ENCODE results near the gene OR1E2.
"Not testable (repeated sequence)": the region's sequence is repeated elsewhere in the genome, so short reads cannot be mapped to it uniquely, and the experiment has no call there.

Gene OR1E2

DNA sequence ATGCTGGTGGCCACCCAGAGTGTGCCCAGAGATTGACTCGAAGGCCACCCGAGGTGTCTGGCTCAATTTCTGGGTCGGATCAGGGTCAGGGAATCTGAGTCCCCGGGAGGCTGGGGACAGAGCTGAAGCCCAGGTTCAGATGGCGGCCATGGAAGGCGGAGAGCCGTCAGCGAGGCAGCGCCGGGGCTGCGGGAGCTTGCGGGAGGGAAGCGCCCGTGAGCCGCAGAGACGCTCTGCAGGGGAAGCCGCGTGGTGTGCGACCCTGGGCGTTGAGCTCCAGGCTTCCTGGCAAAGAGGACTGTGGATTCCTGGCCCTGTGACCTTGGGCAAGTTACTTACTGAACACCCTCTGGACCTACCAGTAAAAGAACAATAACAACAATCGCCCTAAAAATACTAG lies 38.5 kb upstream of the OR1E2 start:
- DNase-seq (ENCODE audit: low spot score), result no peak
- TF ChIP-seq, protein P1, sequence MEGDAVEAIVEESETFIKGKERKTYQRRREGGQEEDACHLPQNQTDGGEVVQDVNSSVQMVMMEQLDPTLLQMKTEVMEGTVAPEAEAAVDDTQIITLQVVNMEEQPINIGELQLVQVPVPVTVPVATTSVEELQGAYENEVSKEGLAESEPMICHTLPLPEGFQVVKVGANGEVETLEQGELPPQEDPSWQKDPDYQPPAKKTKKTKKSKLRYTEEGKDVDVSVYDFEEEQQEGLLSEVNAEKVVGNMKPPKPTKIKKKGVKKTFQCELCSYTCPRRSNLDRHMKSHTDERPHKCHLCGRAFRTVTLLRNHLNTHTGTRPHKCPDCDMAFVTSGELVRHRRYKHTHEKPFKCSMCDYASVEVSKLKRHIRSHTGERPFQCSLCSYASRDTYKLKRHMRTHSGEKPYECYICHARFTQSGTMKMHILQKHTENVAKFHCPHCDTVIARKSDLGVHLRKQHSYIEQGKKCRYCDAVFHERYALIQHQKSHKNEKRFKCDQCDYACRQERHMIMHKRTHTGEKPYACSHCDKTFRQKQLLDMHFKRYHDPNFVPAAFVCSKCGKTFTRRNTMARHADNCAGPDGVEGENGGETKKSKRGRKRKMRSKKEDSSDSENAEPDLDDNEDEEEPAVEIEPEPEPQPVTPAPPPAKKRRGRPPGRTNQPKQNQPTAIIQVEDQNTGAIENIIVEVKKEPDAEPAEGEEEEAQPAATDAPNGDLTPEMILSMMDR (IDR thresholded peaks at IDR 0.05; ENCODE audit: extremely low read depth, missing control alignments), result no peak

DNA sequence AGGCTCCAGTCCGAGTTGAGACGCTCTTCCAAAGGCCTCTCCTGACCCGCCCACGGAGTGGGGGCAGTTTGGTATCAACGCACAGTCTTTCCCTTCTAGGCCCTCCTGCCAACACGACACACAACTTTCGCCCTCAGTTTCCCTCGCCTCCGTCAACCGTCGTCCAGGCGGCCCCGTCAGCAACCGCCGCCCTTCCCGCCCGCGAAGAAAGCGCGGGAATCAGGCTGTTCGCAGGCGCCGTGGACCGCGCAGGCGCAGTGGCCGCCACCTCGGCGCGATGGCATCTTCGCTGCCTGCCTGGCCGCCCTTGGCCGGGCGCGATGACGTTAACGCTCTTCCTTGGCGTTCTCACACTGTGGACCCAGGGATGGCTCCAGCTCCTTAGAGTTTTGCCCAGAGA lies 38.0 kb upstream of the OR1E2 start, which contains the start of gene SPATA22:
Gene SPATA22, minus strand, starts transcription at position 221 of the 400 bp plus-strand sequence. CDS start 2,494 bp downstream, outside the sequence.
- DNase-seq (ENCODE audit: low spot score), result no peak
- TF ChIP-seq, protein P1 (IDR thresholded peaks at IDR 0.05; ENCODE audit: extremely low read depth, missing control alignments), result no peak

DNA sequence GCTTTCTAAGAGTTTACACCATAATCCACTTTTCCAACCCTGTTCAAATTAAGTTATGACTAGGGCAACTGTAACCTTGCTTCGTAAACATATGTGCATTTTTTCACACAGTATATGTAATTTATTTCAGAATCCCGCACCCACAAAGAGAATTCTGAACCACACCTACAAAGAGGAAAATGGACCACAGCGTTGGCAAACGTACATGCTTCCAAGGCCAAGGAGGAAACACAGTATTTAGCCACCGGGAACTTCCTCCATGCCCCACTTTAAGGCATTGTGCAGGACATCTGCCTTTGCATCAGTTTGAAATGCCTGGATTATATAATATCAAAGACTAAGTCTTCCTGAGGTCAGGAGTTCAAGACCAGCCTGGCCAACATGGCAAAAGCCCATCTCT lies 35.9 kb upstream of the OR1E2 start:
- DNase-seq (ENCODE audit: low spot score), result no peak
- TF ChIP-seq, protein P1 (IDR thresholded peaks at IDR 0.05; ENCODE audit: extremely low read depth, missing control alignments), result no peak

GRCh38 chr17:3466355-3466754 lies 32.7 kb upstream of the OR1E2 start:
- DNase-seq (ENCODE audit: low spot score), result not testable (repeated sequence)

DNA sequence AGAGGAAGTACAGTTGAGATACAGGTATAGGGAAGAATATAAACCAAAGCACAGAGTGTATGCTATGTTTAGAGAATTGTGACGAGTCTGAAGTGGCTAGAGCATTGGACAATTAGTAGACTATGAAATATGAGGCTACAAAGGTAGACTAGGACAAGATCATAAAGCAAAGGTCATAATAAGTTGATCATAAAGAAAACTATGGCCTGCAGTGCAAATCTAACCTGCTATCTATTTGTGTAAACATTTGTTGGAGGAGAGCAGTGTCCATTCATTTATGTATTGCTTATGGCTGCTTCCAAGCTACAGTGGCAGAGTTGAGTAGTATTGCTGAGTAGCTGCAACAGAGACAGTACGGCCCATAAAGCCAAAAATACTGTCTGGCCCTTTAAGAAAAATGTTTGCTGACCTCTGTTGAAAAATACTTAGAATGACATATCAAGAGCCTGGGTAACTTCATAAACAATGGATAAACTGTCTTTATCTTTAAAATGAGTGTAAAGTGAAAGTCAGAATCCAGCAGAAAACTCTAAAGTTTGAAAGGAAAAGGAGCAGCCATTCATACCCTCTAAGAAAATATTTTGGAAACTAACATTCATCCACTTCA lies 14.5 kb upstream of the OR1E2 start:
- TF ChIP-seq, protein P1 (IDR thresholded peaks at IDR 0.05; ENCODE audit: extremely low read depth, missing control alignments), result no peak

GRCh38 chr17:3447625-3448024 lies 14.0 kb upstream of the OR1E2 start:
- TF ChIP-seq, protein P1 (IDR thresholded peaks at IDR 0.05; ENCODE audit: extremely low read depth, missing control alignments), result no peak
- DNase-seq (ENCODE audit: low spot score), result no peak

More for the DNA sequence above, 14.5 kb upstream of the OR1E2 start:
- no peak for DNase-seq (ENCODE audit: low spot score)

DNA sequence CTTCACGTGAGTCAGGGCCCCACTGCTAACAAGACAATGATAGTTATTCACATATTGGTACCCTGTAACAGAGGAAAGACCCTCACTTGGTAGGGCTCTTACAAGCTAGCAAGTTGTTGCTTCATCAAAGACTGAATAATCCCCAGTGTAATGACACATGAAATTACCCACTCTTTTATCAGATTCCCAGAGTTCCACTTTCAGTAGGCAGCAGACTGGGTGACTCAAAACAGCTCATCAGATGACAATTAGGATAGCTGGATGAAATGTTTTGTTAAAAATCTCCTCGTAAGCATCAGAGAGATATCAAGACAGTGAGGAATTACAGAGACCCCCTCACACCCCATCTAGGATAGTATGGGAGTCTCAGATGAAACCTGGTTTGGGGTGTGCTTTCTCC lies 6.8 kb upstream of the OR1E2 start:
- TF ChIP-seq, protein P1 (IDR thresholded peaks at IDR 0.05; ENCODE audit: extremely low read depth, missing control alignments), result no peak
- DNase-seq (ENCODE audit: low spot score), result no peak

DNA sequence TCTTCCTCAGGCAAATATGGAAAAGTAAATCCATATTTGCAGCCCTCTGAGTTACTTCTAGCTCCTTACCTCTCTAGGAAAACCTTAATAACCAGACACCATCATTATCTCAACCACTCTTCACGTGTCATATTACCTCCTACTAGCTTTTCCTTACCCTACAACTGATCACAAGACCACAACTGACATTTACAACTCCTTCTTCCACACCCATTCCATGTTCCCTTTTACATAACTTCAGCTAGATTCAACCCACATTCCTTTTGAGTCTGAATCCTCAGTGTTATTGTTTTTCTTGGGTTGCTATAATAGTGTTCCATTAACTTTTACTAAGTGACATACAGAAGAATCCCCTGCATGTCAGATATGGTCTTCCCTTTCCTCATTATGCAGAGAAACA lies 4.7 kb upstream of the OR1E2 start:
- TF ChIP-seq, protein P1 (IDR thresholded peaks at IDR 0.05; ENCODE audit: extremely low read depth, missing control alignments), result no peak
- DNase-seq (ENCODE audit: low spot score), result no peak

GRCh38 chr17:3433215-3433614 lies 426 bp downstream of the OR1E2 start:
- DNase-seq (ENCODE audit: low spot score), result not testable (repeated sequence)
